Vagina (tissue), 2 donors: ENCODE measurements around the gene ARL8B.

Experiments used
- CTCF ChIP-seq, 3 experiments: fragments of 450-650 bp in 2 of 3; fragments of 200-600 bp in 1 of 3; sonication (generic) in 1 of 3; IDR thresholded peaks; one replicate each; pipeline ENCODE4 v1.5.1; 2017 to 2019; ENCODE audit warnings: antibody characterized with exemption in 3 of 3, mild to moderate bottlenecking in 2 of 3, moderate library complexity in 2 of 3
- POLR2A ChIP-seq, 2 donors: fragments of 450-650 bp; IDR thresholded peaks; one replicate each; pipeline ENCODE4 v1.6.1; 2017; ENCODE audit warnings: antibody characterized with exemption in 2 of 2, mild to moderate bottlenecking in 2 of 2, moderate library complexity in 2 of 2
- POLR2AphosphoS5 ChIP-seq, 2 donors: sonication (generic); formaldehyde crosslinking; IDR thresholded peaks; one replicate each; pipeline ENCODE4 v1.9.0; 2017; ENCODE audit warnings: antibody characterized with exemption in 2 of 2, mild to moderate bottlenecking in 2 of 2, low read depth in 1 of 2; ENCODE audit not compliant: insufficient read depth in 1 of 2

- TF ChIP-seq POLR2AphosphoS5 (IDR thresholded peaks at IDR 0.05; ENCODE audit: insufficient read depth in 1 of 2, low read depth in 1 of 2) (no peak), CTCF (IDR thresholded peaks at IDR 0.05) (no peak), POLR2A (IDR thresholded peaks at IDR 0.05) (no peak)
Observed at GRCh38 chr3:5115506-5116162, 6.5 kb upstream of the ARL8B start.
